Central memory CD8-positive, alpha-beta T cell (primary cell): ENCODE results near the gene PCDHA10.
"Not testable (repeated sequence)": the region's sequence is repeated elsewhere in the genome, so short reads cannot be mapped to it uniquely, and the experiment has no call there.

Source experiments
- ATAC-seq: fragments of 150-1000 bp; cut with Tn5 transposase; replicated peaks from 2 replicates; pipeline ENCODE4 v1.10.0; 2022; ENCODE audit warnings: mild to moderate bottlenecking, moderate FRiP score, moderate number of reproducible peaks; ENCODE audit not compliant: poor library complexity, severe bottlenecking; ENCODE audit errors: extremely low read depth
- DNase-seq, 2 donors: peaks; one replicate each; pipeline ENCODE4 v3.0.0; 2021; ENCODE audit warnings: low spot score in 2 of 2
- H3K27ac Mint-ChIP-seq: one replicate; pipeline ENCODE4 v1.8.0; 2022; ENCODE audit warnings: low read depth, mild to moderate bottlenecking, moderate library complexity, mixed read lengths
- H3K27me3 Mint-ChIP-seq: one replicate; pipeline ENCODE4 v1.8.0; 2022; ENCODE audit warnings: mixed read lengths
- H3K36me3 Mint-ChIP-seq: one replicate; pipeline ENCODE4 v1.8.0; 2022; ENCODE audit warnings: mild to moderate bottlenecking, moderate library complexity, mixed read lengths; ENCODE audit not compliant: insufficient read depth
- H3K4me1 Mint-ChIP-seq: one replicate; pipeline ENCODE4 v1.8.0; 2022; ENCODE audit warnings: mixed read lengths
- H3K4me3 Mint-ChIP-seq: one replicate; pipeline ENCODE4 v1.8.0; 2022; ENCODE audit warnings: mild to moderate bottlenecking, moderate library complexity, mixed read lengths
- H3K9me3 Mint-ChIP-seq: one replicate; pipeline ENCODE4 v1.8.0; 2022; ENCODE audit warnings: mixed read lengths

Gene PCDHA10

GRCh38 chr5:140857987-140858240 lies 2.2 kb downstream of the PCDHA10 start:
- Mint-ChIP-seq H3K36me3 (no peaks in the 10 kb centered on the region), H3K27me3 (peaks cover 9% of the 10 kb centered on the region), H3K4me1 (no peaks in the 10 kb centered on the region), H3K9me3 (peaks cover 13% of the 10 kb centered on the region), H3K27ac (no peak overlapping the region), H3K4me3 (no peak overlapping the region)
- DNase-seq (no peak), ATAC-seq (no peak)

- Mint-ChIP-seq H3K27me3 (peaks cover 10% of the 10 kb centered on the region), H3K27ac (no peak overlapping the region), H3K4me1 (no peaks in the 10 kb centered on the region), H3K36me3 (peaks cover 2% of the 10 kb centered on the region), H3K9me3 (peaks cover 5% of the 10 kb centered on the region), H3K4me3 (no peak overlapping the region)
- no peak for ATAC-seq
- DNase-seq = no peak
Measured at GRCh38 chr5:140862441-140863295, 7.0 kb downstream of the PCDHA10 start.

- ATAC-seq (no peak), DNase-seq (no peak)
- Mint-ChIP-seq H3K4me1 (no peaks in the 10 kb centered on the region), H3K27ac (no peak within 1 kb of the TSS), H3K27me3 (peaks cover 11% of the 10 kb centered on the region), H3K9me3 (no peaks in the 10 kb centered on the region), H3K4me3 (no peak within 1 kb of the TSS), H3K36me3 (no peaks in the 10 kb centered on the region)
Measured at GRCh38 chr5:140868721-140869554, 13.2 kb downstream of the PCDHA10 start, which contains the start of gene PCDHA11. Gene PCDHA11 (plus strand): TSS chr5:140868957. CDS start chr5:140869104, 147 bp downstream.

- H3K36me3 Mint-ChIP-seq = no peaks in the 10 kb centered on the region
- H3K27ac Mint-ChIP-seq = no peak overlapping the region
Measured at GRCh38 chr5:140869555-140869886, 13.8 kb downstream of the PCDHA10 start.

GRCh38 chr5:140870221-140871201 lies 14.8 kb downstream of the PCDHA10 start:
- Mint-ChIP-seq H3K4me3 (no peak overlapping the region), H3K9me3 (no peaks in the 10 kb centered on the region), H3K27ac (no peak overlapping the region), H3K4me1 (no peaks in the 10 kb centered on the region), H3K36me3 (no peaks in the 10 kb centered on the region), H3K27me3 (peaks cover 8% of the 10 kb centered on the region)
- no peak for DNase-seq
- no peak for ATAC-seq

More at GRCh38 chr5:140869555-140869886, 13.8 kb downstream of the PCDHA10 start:
- Mint-ChIP-seq H3K4me1 (no peaks in the 10 kb centered on the region), H3K9me3 (no peaks in the 10 kb centered on the region), H3K4me3 (no peak overlapping the region), H3K27me3 (peaks cover 11% of the 10 kb centered on the region)
- DNase-seq = no peak
- no peak for ATAC-seq

- H3K27ac Mint-ChIP-seq = no peak within 1 kb of the TSS
- H3K9me3 Mint-ChIP-seq = peaks cover 6% of the 10 kb centered on the region
- H3K4me3 Mint-ChIP-seq = no peak within 1 kb of the TSS
- no peak for ATAC-seq
- DNase-seq = no peak
- peaks cover 20% of the 10 kb centered on the region for H3K27me3 Mint-ChIP-seq
- H3K4me1 Mint-ChIP-seq = no peaks in the 10 kb centered on the region
- H3K36me3 Mint-ChIP-seq = no peaks in the 10 kb centered on the region
Measured at GRCh38 chr5:140875085-140876065, 19.7 kb downstream of the PCDHA10 start, which contains the start of gene PCDHA12. Gene PCDHA12 (plus strand): TSS chr5:140875308. CDS start chr5:140875473, 165 bp downstream.

- H3K9me3 Mint-ChIP-seq, DNase-seq, ATAC-seq, H3K36me3 Mint-ChIP-seq, H3K4me1 Mint-ChIP-seq, H3K4me3 Mint-ChIP-seq, H3K27ac Mint-ChIP-seq: not testable (repeated sequence)
- peaks cover 31% of the 10 kb centered on the region for H3K27me3 Mint-ChIP-seq
Measured at GRCh38 chr5:140876541-140877261, 21.0 kb downstream of the PCDHA10 start.

- no peak for DNase-seq
- no peaks in the 10 kb centered on the region for H3K36me3 Mint-ChIP-seq
- no peaks in the 10 kb centered on the region for H3K4me1 Mint-ChIP-seq
- H3K27ac Mint-ChIP-seq = no peak overlapping the region
- H3K9me3 Mint-ChIP-seq = peaks cover 6% of the 10 kb centered on the region
- H3K4me3 Mint-ChIP-seq = no peak overlapping the region
- H3K27me3 Mint-ChIP-seq = peaks cover 34% of the 10 kb centered on the region
- no peak for ATAC-seq
Measured at GRCh38 chr5:140877262-140877581, 21.5 kb downstream of the PCDHA10 start.

- Mint-ChIP-seq H3K9me3 (peaks cover 6% of the 10 kb centered on the region), H3K27ac (no peak within 1 kb of the TSS), H3K4me3 (no peak within 1 kb of the TSS), H3K27me3 (peaks cover 27% of the 10 kb centered on the region), H3K4me1 (no peaks in the 10 kb centered on the region), H3K36me3 (no peaks in the 10 kb centered on the region)
- DNase-seq = no peak
- no peak for ATAC-seq
Measured at GRCh38 chr5:140881889-140882590, 26.3 kb downstream of the PCDHA10 start, which contains the start of gene PCDHA13. Gene PCDHA13 (plus strand): TSS chr5:140882124. CDS start chr5:140882269, 145 bp downstream.

- Mint-ChIP-seq H3K27me3 (peaks cover 32% of the 10 kb centered on the region), H3K4me3 (no peak overlapping the region), H3K4me1 (no peaks in the 10 kb centered on the region), H3K27ac (no peak overlapping the region), H3K9me3 (peaks cover 10% of the 10 kb centered on the region), H3K36me3 (no peaks in the 10 kb centered on the region)
- no peak for ATAC-seq
- no peak for DNase-seq
Measured at GRCh38 chr5:140882591-140882899, 26.8 kb downstream of the PCDHA10 start.

- no peak for ATAC-seq
- Mint-ChIP-seq H3K36me3 (no peaks in the 10 kb centered on the region), H3K27me3 (peaks cover 40% of the 10 kb centered on the region), H3K9me3 (peaks cover 13% of the 10 kb centered on the region), H3K4me3 (no peak overlapping the region), H3K27ac (no peak overlapping the region), H3K4me1 (no peaks in the 10 kb centered on the region)
- DNase-seq = no peak
Measured at GRCh38 chr5:140883373-140883772, 27.7 kb downstream of the PCDHA10 start.
